ENCODE results near the gene BYSL.

The BYSL gene

DNA sequence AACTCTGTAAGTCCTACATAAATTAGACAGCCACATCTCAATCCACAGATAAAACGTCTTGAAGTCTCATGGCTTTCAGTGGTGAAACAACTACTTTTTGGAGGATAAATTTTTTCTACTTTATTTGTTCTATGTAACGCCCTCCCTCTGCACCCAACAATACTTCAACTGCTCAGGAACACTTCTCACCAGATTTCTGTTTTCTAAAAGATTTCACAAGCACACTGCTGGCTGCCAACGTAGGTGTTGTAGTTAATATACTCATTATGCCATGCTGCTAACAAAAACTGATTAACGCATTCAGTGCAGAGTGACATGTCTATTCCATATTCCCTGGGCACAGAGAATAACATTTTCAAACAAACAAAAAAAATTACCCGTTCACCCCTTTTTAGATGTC is 36.3 kb upstream of the BYSL start:
- WGBS (ENCODE audit: extremely low coverage, insufficient coverage, insufficient read length): no CpG with 5 or more reads among the region's 5 CpGs
- Histone ChIP-seq H3K9me3 (ENCODE audit: insufficient read depth, low read depth, low read length) (no peaks in the 10 kb centered on the region), H4K91ac (ENCODE audit: low read depth, low read length) (no peak overlapping the region), H3K4me3 (ENCODE audit: low read depth, low read length) (no peak overlapping the region), H3K23ac (ENCODE audit: low read length) (no peak overlapping the region), H2BK120ac (ENCODE audit: insufficient read depth, low read length, poor library complexity) (no peak overlapping the region), H2AFZ (ENCODE audit: insufficient read depth, low read length, poor library complexity) (no peak overlapping the region), H2BK12ac (ENCODE audit: low read length) (no peak overlapping the region), H2BK5ac (ENCODE audit: low read depth, low read length, poor library complexity) (no peak overlapping the region), H3K9ac (ENCODE audit: low read length) (no peak overlapping the region), H3K4me1 (ENCODE audit: control insufficient read depth in 1 of 2, insufficient read depth in 2 of 2, low read length in 2 of 2) (no peaks in the 10 kb centered on the region), H3K27me3 (ENCODE audit: insufficient read depth, low read length) (no peaks in the 10 kb centered on the region), H3K4me2 (ENCODE audit: low read length) (no peak overlapping the region), H3K27ac (ENCODE audit: low read depth, low read length) (no peak overlapping the region), H3K14ac (ENCODE audit: low read length) (no peak overlapping the region), H3K36me3 (ENCODE audit: control insufficient read depth in 1 of 2, insufficient read depth in 2 of 2, low read length in 2 of 2) (peaks cover 0 to 1% of the 10 kb centered on the region in 2 experiments), H3K18ac (ENCODE audit: low read length) (no peak overlapping the region), H3K79me2 (ENCODE audit: control insufficient read depth, insufficient read depth, low read length, poor library complexity) (no peaks in the 10 kb centered on the region), H3K4ac (ENCODE audit: low read depth, low read length) (no peak overlapping the region), H4K12ac (ENCODE audit: low read depth, low read length) (no peak overlapping the region), H2AK5ac (ENCODE audit: low read length) (no peak overlapping the region), H4K8ac (ENCODE audit: low read depth, low read length) (no peak overlapping the region), H3K79me1 (ENCODE audit: low read length) (no peaks in the 10 kb centered on the region)
- DNase-seq: no peak

DNA sequence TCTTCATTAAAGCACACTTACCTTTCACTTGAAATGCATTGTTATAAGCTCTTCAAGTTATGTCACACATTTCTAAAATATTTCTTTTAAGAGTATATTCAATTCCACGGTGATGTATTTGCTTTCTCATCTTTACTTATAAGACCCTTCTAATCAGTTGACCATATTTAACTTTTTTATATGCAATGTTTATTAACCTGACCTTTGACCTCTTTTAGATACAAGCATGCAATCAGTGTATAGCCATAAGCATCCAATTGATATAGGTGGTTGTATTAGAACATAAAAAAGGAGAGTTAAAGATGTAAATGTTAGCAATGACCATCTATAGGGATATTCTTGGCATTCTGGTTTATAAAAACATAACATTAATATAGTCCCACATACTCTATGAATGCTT is 35.4 kb upstream of the BYSL start:
- peaks cover 0 to 3% of the 10 kb centered on the region in 2 experiments for H3K36me3 ChIP-seq (ENCODE audit: control insufficient read depth in 1 of 2, insufficient read depth in 2 of 2, low read length in 2 of 2)
- no CpG with 5 or more reads among the region's 1 CpG for WGBS (ENCODE audit: extremely low coverage, insufficient coverage, insufficient read length)

DNA sequence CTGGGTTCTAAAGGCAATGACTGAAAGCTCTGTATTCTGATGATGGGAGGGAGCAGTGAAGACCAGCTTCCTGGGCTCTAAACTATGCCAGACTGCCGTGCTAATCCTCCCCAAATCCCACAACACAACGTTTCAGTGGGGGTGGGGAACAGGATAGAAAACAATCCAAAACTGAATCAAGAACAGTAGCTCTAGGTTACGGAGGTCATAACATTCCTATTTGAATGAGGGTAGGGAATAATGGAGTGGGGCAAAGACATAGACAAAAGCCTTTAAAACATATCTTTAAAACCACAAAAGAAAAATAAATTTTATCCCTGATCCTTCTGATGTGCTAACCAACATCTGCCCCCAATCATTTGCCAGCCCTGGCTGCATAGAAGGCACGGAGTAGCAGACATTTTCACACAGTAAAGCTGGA is 34.0 kb upstream of the BYSL start:
- Histone ChIP-seq H4K91ac (ENCODE audit: low read depth, low read length) (no peak overlapping the region), H3K27me3 (ENCODE audit: insufficient read depth, low read length) (no peaks in the 10 kb centered on the region), H4K12ac (ENCODE audit: low read depth, low read length) (no peak overlapping the region), H3K9me3 (ENCODE audit: insufficient read depth, low read depth, low read length) (no peaks in the 10 kb centered on the region), H3K79me2 (ENCODE audit: control insufficient read depth, insufficient read depth, low read length, poor library complexity) (no peaks in the 10 kb centered on the region), H3K23ac (ENCODE audit: low read length) (no peak overlapping the region), H2BK12ac (ENCODE audit: low read length) (no peak overlapping the region), H3K14ac (ENCODE audit: low read length) (no peak overlapping the region), H3K4me1 (ENCODE audit: control insufficient read depth in 1 of 2, insufficient read depth in 2 of 2, low read length in 2 of 2) (no peaks in the 10 kb centered on the region), H3K4me2 (ENCODE audit: low read length) (no peak overlapping the region), H3K36me3 (ENCODE audit: control insufficient read depth in 1 of 2, insufficient read depth in 2 of 2, low read length in 2 of 2) (peaks cover 0 to 3% of the 10 kb centered on the region in 2 experiments), H3K4ac (ENCODE audit: low read depth, low read length) (no peak overlapping the region), H2BK5ac (ENCODE audit: low read depth, low read length, poor library complexity) (no peak overlapping the region), H2AK5ac (ENCODE audit: low read length) (no peak overlapping the region), H2BK120ac (ENCODE audit: insufficient read depth, low read length, poor library complexity) (no peak overlapping the region), H3K18ac (ENCODE audit: low read length) (no peak overlapping the region), H4K8ac (ENCODE audit: low read depth, low read length) (no peak overlapping the region), H3K4me3 (ENCODE audit: low read depth, low read length) (no peak overlapping the region), H3K27ac (ENCODE audit: low read depth, low read length) (no peak overlapping the region), H3K9ac (ENCODE audit: low read length) (no peak overlapping the region), H2AFZ (ENCODE audit: insufficient read depth, low read length, poor library complexity) (no peak overlapping the region), H3K79me1 (ENCODE audit: low read length) (no peaks in the 10 kb centered on the region)
- no CpG with 5 or more reads among the region's 4 CpGs for WGBS (ENCODE audit: extremely low coverage, insufficient coverage, insufficient read length)
- DNase-seq: no peak

More for the DNA sequence above, 35.4 kb upstream of the BYSL start:
- Histone ChIP-seq H3K4me3 (ENCODE audit: low read depth, low read length) (no peak overlapping the region), H3K14ac (ENCODE audit: low read length) (no peak overlapping the region), H3K9me3 (ENCODE audit: insufficient read depth, low read depth, low read length) (no peaks in the 10 kb centered on the region), H2BK120ac (ENCODE audit: insufficient read depth, low read length, poor library complexity) (no peak overlapping the region), H3K23ac (ENCODE audit: low read length) (no peak overlapping the region), H2AK5ac (ENCODE audit: low read length) (no peak overlapping the region), H3K27me3 (ENCODE audit: insufficient read depth, low read length) (no peaks in the 10 kb centered on the region), H4K12ac (ENCODE audit: low read depth, low read length) (no peak overlapping the region), H3K9ac (ENCODE audit: low read length) (no peak overlapping the region), H4K8ac (ENCODE audit: low read depth, low read length) (no peak overlapping the region), H3K27ac (ENCODE audit: low read depth, low read length) (no peak overlapping the region), H3K4me1 (ENCODE audit: control insufficient read depth in 1 of 2, insufficient read depth in 2 of 2, low read length in 2 of 2) (no peaks in the 10 kb centered on the region), H3K79me2 (ENCODE audit: control insufficient read depth, insufficient read depth, low read length, poor library complexity) (no peaks in the 10 kb centered on the region), H3K79me1 (ENCODE audit: low read length) (no peaks in the 10 kb centered on the region), H2AFZ (ENCODE audit: insufficient read depth, low read length, poor library complexity) (no peak overlapping the region), H3K4ac (ENCODE audit: low read depth, low read length) (no peak overlapping the region), H2BK12ac (ENCODE audit: low read length) (no peak overlapping the region), H3K18ac (ENCODE audit: low read length) (no peak overlapping the region), H2BK5ac (ENCODE audit: low read depth, low read length, poor library complexity) (no peak overlapping the region), H3K4me2 (ENCODE audit: low read length) (no peak overlapping the region), H4K91ac (ENCODE audit: low read depth, low read length) (no peak overlapping the region)
- no peak for DNase-seq

DNA sequence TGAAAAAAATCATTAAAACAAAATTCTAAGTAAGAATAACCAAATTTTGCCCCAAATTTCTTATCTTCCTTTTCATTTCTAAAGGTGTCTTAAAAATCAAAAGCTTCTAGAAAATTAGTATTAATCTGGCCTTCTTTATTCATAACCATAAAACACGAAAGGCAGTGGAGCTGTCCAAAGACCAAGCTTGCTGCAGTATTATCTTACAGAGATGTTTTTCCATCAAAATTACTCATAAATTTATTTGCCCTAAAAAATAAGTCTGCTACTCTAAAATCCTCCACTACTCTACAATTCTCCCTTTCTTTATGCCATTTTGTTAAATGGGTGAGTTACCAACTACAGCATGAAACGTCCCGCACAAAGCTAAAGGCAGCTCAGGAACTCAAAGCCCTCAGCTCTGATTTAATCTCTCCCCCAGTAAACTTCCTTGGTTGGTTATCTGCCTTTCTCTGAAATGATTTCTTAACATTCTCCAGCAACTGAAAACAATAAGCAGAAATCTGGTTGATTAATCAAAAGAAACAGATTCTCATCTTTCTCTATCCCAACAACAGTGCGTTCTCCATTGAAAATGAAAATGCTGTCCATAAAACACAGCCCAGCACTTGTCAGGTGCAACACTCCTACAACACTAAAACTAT is 28.3 kb upstream of the BYSL start:
- no peak overlapping the region for H2BK12ac ChIP-seq (ENCODE audit: low read length)
- no peak overlapping the region for H3K9ac ChIP-seq (ENCODE audit: low read length)
- H2AFZ ChIP-seq (ENCODE audit: insufficient read depth, low read length, poor library complexity): no peak overlapping the region
- no peak overlapping the region for H2BK120ac ChIP-seq (ENCODE audit: insufficient read depth, low read length, poor library complexity)
- H4K91ac ChIP-seq (ENCODE audit: low read depth, low read length): no peak overlapping the region
- no peaks in the 10 kb centered on the region for H3K9me3 ChIP-seq (ENCODE audit: insufficient read depth, low read depth, low read length)
- no peak overlapping the region for H3K4me2 ChIP-seq (ENCODE audit: low read length)
- peak; percentile 28 to 72 for DNase-seq
- no peak overlapping the region for H3K23ac ChIP-seq (ENCODE audit: low read length)
- no CpG with 5 or more reads among the region's 4 CpGs for WGBS (ENCODE audit: extremely low coverage, insufficient coverage, insufficient read length)
- H3K4me1 ChIP-seq (ENCODE audit: control insufficient read depth in 1 of 2, insufficient read depth in 2 of 2, low read length in 2 of 2): peaks cover 0 to 7% of the 10 kb centered on the region in 2 experiments
- no peak overlapping the region for H3K4me3 ChIP-seq (ENCODE audit: low read depth, low read length)
- no peak overlapping the region for H2AK5ac ChIP-seq (ENCODE audit: low read length)
- H4K8ac ChIP-seq (ENCODE audit: low read depth, low read length): no peak overlapping the region
- no peak overlapping the region for H2BK5ac ChIP-seq (ENCODE audit: low read depth, low read length, poor library complexity)
- peaks cover 0 to 1% of the 10 kb centered on the region in 2 experiments for H3K36me3 ChIP-seq (ENCODE audit: control insufficient read depth in 1 of 2, insufficient read depth in 2 of 2, low read length in 2 of 2)
- H3K79me2 ChIP-seq (ENCODE audit: control insufficient read depth, insufficient read depth, low read length, poor library complexity): no peaks in the 10 kb centered on the region
- H3K79me1 ChIP-seq (ENCODE audit: low read length): peaks cover 5% of the 10 kb centered on the region
- no peaks in the 10 kb centered on the region for H3K27me3 ChIP-seq (ENCODE audit: insufficient read depth, low read length)
- no peak overlapping the region for H4K12ac ChIP-seq (ENCODE audit: low read depth, low read length)
- no peak overlapping the region for H3K14ac ChIP-seq (ENCODE audit: low read length)
- no peak overlapping the region for H3K4ac ChIP-seq (ENCODE audit: low read depth, low read length)
- no peak overlapping the region for H3K18ac ChIP-seq (ENCODE audit: low read length)
- no peak overlapping the region for H3K27ac ChIP-seq (ENCODE audit: low read depth, low read length)

Data from trophoblast cell (in vitro differentiated cells and primary cell).